H1 (cell line): ENCODE results near the gene KRT76.

Experiments used
- CEBPB ChIP-seq: IDR thresholded peaks from 2 replicates; pipeline ENCODE4 v1.6.1; 2012; ENCODE audit warnings: low read depth, low read length
- CHD2 ChIP-seq: IDR thresholded peaks from 2 replicates; pipeline ENCODE4 v1.6.1; 2012; ENCODE audit warnings: low read length, improper control_type of control experiment
- EZH2 ChIP-seq: fragments of 200-600 bp; sonication (generic); IDR thresholded peaks from 2 replicates; pipeline ENCODE4 v1.7.1; 2012; ENCODE audit warnings: low read depth, mild to moderate bottlenecking, moderate library complexity, low read length, inconsistent platforms; ENCODE audit not compliant: severe bottlenecking
- NRF1 ChIP-seq: IDR thresholded peaks from 2 replicates; pipeline ENCODE4 v1.6.1; 2011; ENCODE audit warnings: mild to moderate bottlenecking, low read depth, low read length, improper control_type of control experiment
- POLR2A ChIP-seq, 2 experiments: IDR thresholded peaks; 1 replicate in 1 of 2; 2 replicates in 1 of 2; pipeline ENCODE4 v1.6.1; 2011; ENCODE audit warnings: low read depth in 2 of 2, low read length in 2 of 2, mild to moderate bottlenecking in 2 of 2; ENCODE audit errors: control extremely low read depth in 1 of 2
- POLR2AphosphoS5 ChIP-seq: IDR thresholded peaks from 2 replicates; pipeline ENCODE4 v1.6.1; 2011; ENCODE audit warnings: low read depth, low read length
- RFX5 ChIP-seq: IDR thresholded peaks from 2 replicates; pipeline ENCODE4 v1.6.1; 2011; ENCODE audit warnings: low read depth, low read length, improper control_type of control experiment, borderline replicate concordance
- SIN3A ChIP-seq, 2 experiments: IDR thresholded peaks in 1 of 2; conservative IDR thresholded peaks in 1 of 2; 2 replicates each; pipeline ENCODE4 v1.6.1; 2011 to 2012; ENCODE audit warnings: low read length in 2 of 2, improper control_type of control experiment in 1 of 2, low read depth in 1 of 2, mild to moderate bottlenecking in 1 of 2
- SRF ChIP-seq: IDR thresholded peaks from 2 replicates; pipeline ENCODE4 v1.6.1; 2011; ENCODE audit warnings: mild to moderate bottlenecking, low read depth, low read length, moderate library complexity
- TCF12 ChIP-seq: IDR thresholded peaks from 2 replicates; pipeline ENCODE4 v1.6.1; 2011; ENCODE audit warnings: low read depth, mild to moderate bottlenecking, low read length
- YY1 ChIP-seq: IDR thresholded peaks from 2 replicates; pipeline ENCODE4 v1.6.1; 2011; ENCODE audit warnings: low read depth, mild to moderate bottlenecking, low read length
- TF ChIP-seq, protein P1 (sequence below), 3 experiments: IDR thresholded peaks; 1 replicate in 2 of 3; 2 replicates in 1 of 3; pipeline versions ENCODE4 v1.5.1 to v1.6.1; 2011; ENCODE audit warnings: low read length in 3 of 3, mild to moderate bottlenecking in 3 of 3, inconsistent platforms in 2 of 3, low read depth in 1 of 3, moderate library complexity in 1 of 3; ENCODE audit not compliant: insufficient read depth in 1 of 3; ENCODE audit errors: control extremely low read depth in 1 of 3

DNA sequence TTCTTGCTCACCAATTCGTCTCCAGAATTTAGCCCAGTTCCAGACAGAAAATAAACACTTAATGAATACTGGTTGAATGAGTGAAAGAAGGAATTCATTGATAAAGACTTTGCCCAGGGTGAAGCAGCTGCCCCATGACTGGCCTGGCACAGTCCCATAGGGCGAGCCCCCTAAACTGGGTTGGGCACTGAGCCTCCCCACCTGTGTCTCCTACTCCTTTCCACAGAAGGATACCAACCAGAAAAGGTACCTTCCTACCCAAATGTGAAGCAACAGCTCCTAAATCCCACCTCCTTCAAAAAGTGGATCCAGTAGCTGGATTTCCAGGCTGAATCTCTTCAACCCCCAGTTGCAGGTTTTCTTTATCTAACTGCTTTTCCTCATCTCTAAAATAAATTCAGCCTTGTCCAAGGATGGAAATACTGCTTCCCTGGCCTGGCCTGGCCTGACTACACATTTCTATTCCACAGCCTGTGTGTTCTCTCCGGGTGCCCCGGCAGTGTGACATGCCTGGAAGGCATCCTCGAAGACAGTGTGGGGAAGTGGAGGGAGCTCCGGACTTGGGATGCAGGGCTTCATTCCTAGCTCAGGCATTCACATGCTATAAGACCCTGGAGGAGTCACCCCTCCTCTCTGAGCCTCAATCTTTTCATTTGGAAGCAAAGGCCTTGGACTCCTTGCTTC lies 11.2 kb upstream of the KRT76 start:
- no peak for TF ChIP-seq NRF1
- no peak for TF ChIP-seq SIN3A (conservative IDR thresholded peaks at IDR 0.05 in 1 of 2, IDR thresholded peaks at IDR 0.05 in 1 of 2; ENCODE audit: low read depth in 1 of 2, low read length in 2 of 2)
- no peak for TF ChIP-seq EZH2
- TF ChIP-seq POLR2A (IDR thresholded peaks at IDR 0.05; ENCODE audit: control extremely low read depth in 1 of 2, low read depth in 2 of 2, low read length in 2 of 2) = no peak
- TF ChIP-seq, protein P1, sequence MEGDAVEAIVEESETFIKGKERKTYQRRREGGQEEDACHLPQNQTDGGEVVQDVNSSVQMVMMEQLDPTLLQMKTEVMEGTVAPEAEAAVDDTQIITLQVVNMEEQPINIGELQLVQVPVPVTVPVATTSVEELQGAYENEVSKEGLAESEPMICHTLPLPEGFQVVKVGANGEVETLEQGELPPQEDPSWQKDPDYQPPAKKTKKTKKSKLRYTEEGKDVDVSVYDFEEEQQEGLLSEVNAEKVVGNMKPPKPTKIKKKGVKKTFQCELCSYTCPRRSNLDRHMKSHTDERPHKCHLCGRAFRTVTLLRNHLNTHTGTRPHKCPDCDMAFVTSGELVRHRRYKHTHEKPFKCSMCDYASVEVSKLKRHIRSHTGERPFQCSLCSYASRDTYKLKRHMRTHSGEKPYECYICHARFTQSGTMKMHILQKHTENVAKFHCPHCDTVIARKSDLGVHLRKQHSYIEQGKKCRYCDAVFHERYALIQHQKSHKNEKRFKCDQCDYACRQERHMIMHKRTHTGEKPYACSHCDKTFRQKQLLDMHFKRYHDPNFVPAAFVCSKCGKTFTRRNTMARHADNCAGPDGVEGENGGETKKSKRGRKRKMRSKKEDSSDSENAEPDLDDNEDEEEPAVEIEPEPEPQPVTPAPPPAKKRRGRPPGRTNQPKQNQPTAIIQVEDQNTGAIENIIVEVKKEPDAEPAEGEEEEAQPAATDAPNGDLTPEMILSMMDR (IDR thresholded peaks at IDR 0.05; ENCODE audit: control extremely low read depth in 1 of 3, insufficient read depth in 1 of 3, low read depth in 1 of 3, low read length in 3 of 3) = no peak
- TF ChIP-seq RFX5 = no peak
- no peak for TF ChIP-seq TCF12
- TF ChIP-seq YY1 = no peak
- TF ChIP-seq CEBPB = no peak
- TF ChIP-seq CHD2 = no peak
- TF ChIP-seq SRF = no peak
- no peak for TF ChIP-seq POLR2AphosphoS5
